Measurements from ENCODE around the gene POMGNT1.

POMGNT1 gene

GRCh38 chr1:46211051-46211450 lies 12.8 kb upstream of the POMGNT1 start:
- FAIRE-seq (no peak), DNase-seq (ENCODE audit: insufficient read length, low spot score) (no peak)
- TF ChIP-seq POLR2AphosphoS5 (IDR thresholded peaks at IDR 0.05; ENCODE audit: low read depth, low read length) (no peak), PAX5 (IDR thresholded peaks at IDR 0.05; ENCODE audit: insufficient read depth, low read length, severe bottlenecking) (no peak), POU2F2 (IDR thresholded peaks at IDR 0.05; ENCODE audit: low read depth, low read length) (no peak), SPI1 (IDR thresholded peaks at IDR 0.05; ENCODE audit: low read depth, low read length) (no peak), POLR2A (IDR thresholded peaks at IDR 0.05; ENCODE audit: low read depth, low read length) (no peak), TAF1 (IDR thresholded peaks at IDR 0.05; ENCODE audit: low read depth, low read length) (no peak)

GRCh38 chr1:46210561-46210960 lies 12.3 kb upstream of the POMGNT1 start:
- FAIRE-seq (no peak), DNase-seq (ENCODE audit: insufficient read length, low spot score) (no peak)
- TF ChIP-seq SPI1 (IDR thresholded peaks at IDR 0.05; ENCODE audit: low read depth, low read length) (no peak), PAX5 (IDR thresholded peaks at IDR 0.05; ENCODE audit: insufficient read depth, low read length, severe bottlenecking) (no peak)

DNA sequence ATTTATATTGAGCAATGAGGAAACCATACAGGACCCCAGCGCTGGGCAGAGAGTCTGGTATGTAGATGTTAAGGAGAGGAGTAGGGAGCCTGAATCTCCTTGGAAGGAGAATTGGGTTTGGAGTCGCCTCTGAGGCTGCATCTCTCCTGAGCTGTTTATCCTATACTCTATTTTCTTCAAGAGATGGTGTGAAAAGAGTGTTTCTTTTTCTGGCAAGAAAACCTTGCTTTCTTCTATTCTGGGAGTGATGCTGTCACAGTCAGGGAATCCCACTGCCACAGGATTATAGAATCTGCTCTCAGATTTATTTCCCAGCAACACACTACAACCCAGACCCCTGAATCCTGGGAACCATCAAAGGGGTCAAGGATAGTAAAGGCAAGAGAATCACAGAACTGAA lies 8.2 kb upstream of the POMGNT1 start:
- FAIRE-seq (no peak), DNase-seq (ENCODE audit: insufficient read length, low spot score) (no peak)
- TF ChIP-seq PAX5 (IDR thresholded peaks at IDR 0.05; ENCODE audit: insufficient read depth, low read length, severe bottlenecking) = no peak
- TF ChIP-seq POLR2AphosphoS5 (IDR thresholded peaks at IDR 0.05; ENCODE audit: low read depth, low read length) = no peak
- no peak for TF ChIP-seq POU2F2 (IDR thresholded peaks at IDR 0.05; ENCODE audit: low read depth, low read length)
- TF ChIP-seq POLR2A (IDR thresholded peaks at IDR 0.05; ENCODE audit: low read depth, low read length) = no peak
- TF ChIP-seq TAF1 (IDR thresholded peaks at IDR 0.05; ENCODE audit: low read depth, low read length) = no peak
- TF ChIP-seq SPI1 (IDR thresholded peaks at IDR 0.05; ENCODE audit: low read depth, low read length) = no peak

GRCh38 chr1:46205791-46206190 lies 7.6 kb upstream of the POMGNT1 start:
- DNase-seq (ENCODE audit: insufficient read length, low spot score) (no peak), FAIRE-seq (no peak)
- TF ChIP-seq POLR2AphosphoS5 (IDR thresholded peaks at IDR 0.05; ENCODE audit: low read depth, low read length) (no peak), POU2F2 (IDR thresholded peaks at IDR 0.05; ENCODE audit: low read depth, low read length) (no peak), TAF1 (IDR thresholded peaks at IDR 0.05; ENCODE audit: low read depth, low read length) (no peak), POLR2A (IDR thresholded peaks at IDR 0.05; ENCODE audit: low read depth, low read length) (no peak), PAX5 (IDR thresholded peaks at IDR 0.05; ENCODE audit: insufficient read depth, low read length, severe bottlenecking) (no peak), SPI1 (IDR thresholded peaks at IDR 0.05; ENCODE audit: low read depth, low read length) (no peak)

DNA sequence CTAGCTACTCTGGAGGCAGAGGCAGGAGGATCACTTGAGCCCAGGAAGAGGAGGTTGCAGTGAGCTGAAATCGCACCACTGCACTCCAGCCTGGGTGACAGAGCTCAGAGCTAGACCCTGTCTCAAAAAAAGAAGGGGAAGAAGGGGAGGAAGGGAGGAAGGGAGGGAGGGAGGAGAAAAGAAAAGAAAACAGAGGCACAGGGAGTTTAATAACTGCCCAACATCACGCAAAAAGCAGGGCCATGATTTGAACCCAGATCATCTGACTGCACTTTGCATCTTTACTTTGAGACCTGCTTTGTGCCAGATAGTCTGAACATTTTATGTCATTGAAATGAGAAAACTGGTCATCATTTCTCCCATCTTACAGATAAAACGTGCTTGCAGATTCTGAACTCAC lies 6.9 kb upstream of the POMGNT1 start:
- FAIRE-seq (no peak), DNase-seq (ENCODE audit: insufficient read length, low spot score) (no peak)
- TF ChIP-seq POLR2A (IDR thresholded peaks at IDR 0.05; ENCODE audit: low read depth, low read length) = no peak
- TF ChIP-seq PAX5 (IDR thresholded peaks at IDR 0.05; ENCODE audit: insufficient read depth, low read length, severe bottlenecking) = no peak
- TF ChIP-seq POLR2AphosphoS5 (IDR thresholded peaks at IDR 0.05; ENCODE audit: low read depth, low read length) = no peak
- TF ChIP-seq POU2F2 (IDR thresholded peaks at IDR 0.05; ENCODE audit: low read depth, low read length) = no peak

DNA sequence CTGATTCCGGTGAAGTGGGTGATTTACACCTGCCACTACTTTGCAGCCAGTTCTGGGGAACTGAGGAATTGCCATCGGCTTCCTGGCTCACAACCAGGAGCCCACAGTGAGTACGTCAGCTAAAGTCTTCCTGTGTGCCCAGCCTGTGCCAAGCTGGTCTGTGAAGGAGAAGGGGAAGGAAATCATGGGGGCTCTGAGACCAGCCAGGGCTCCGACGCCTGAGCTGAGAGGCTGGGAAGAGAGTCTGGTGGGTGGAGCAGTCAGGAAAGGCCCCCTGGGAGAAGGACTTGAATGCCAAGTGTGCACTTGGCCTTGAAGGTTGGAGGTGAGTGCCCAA lies 6.1 kb upstream of the POMGNT1 start:
- FAIRE-seq = no peak
- no peak for TF ChIP-seq POU2F2 (IDR thresholded peaks at IDR 0.05; ENCODE audit: low read depth, low read length)
- TF ChIP-seq POLR2AphosphoS5 (IDR thresholded peaks at IDR 0.05; ENCODE audit: low read depth, low read length) = no peak
- no peak for TF ChIP-seq POLR2A (IDR thresholded peaks at IDR 0.05; ENCODE audit: low read depth, low read length)
- no peak for TF ChIP-seq PAX5 (IDR thresholded peaks at IDR 0.05; ENCODE audit: insufficient read depth, low read length, severe bottlenecking)
- no peak for TF ChIP-seq TAF1 (IDR thresholded peaks at IDR 0.05; ENCODE audit: low read depth, low read length)
- no peak for TF ChIP-seq SPI1 (IDR thresholded peaks at IDR 0.05; ENCODE audit: low read depth, low read length)
- no peak for DNase-seq (ENCODE audit: insufficient read length, low spot score)

- FAIRE-seq = peak; percentile 9
- no peak for TF ChIP-seq PAX5 (IDR thresholded peaks at IDR 0.05; ENCODE audit: insufficient read depth, low read length, severe bottlenecking)
- no peak for TF ChIP-seq POLR2AphosphoS5 (IDR thresholded peaks at IDR 0.05; ENCODE audit: low read depth, low read length)
- no peak for TF ChIP-seq TAF1 (IDR thresholded peaks at IDR 0.05; ENCODE audit: low read depth, low read length)
- no peak for TF ChIP-seq POLR2A (IDR thresholded peaks at IDR 0.05; ENCODE audit: low read depth, low read length)
- no peak for TF ChIP-seq SPI1 (IDR thresholded peaks at IDR 0.05; ENCODE audit: low read depth, low read length)
- TF ChIP-seq POU2F2 (IDR thresholded peaks at IDR 0.05; ENCODE audit: low read depth, low read length) = no peak
Observed at GRCh38 chr1:46203738-46204405, 5.6 kb upstream of the POMGNT1 start.

GRCh38 chr1:46199233-46199749 lies 1.1 kb upstream of the POMGNT1 start:
- DNase-seq (ENCODE audit: insufficient read length, low spot score) = no peak
- FAIRE-seq = peak; percentile 28
- TF ChIP-seq PAX5 (IDR thresholded peaks at IDR 0.05; ENCODE audit: insufficient read depth, low read length, severe bottlenecking) = no peak

More at GRCh38 chr1:46203738-46204405, 5.6 kb upstream of the POMGNT1 start:
- DNase-seq (ENCODE audit: insufficient read length, low spot score) = no peak

DNA sequence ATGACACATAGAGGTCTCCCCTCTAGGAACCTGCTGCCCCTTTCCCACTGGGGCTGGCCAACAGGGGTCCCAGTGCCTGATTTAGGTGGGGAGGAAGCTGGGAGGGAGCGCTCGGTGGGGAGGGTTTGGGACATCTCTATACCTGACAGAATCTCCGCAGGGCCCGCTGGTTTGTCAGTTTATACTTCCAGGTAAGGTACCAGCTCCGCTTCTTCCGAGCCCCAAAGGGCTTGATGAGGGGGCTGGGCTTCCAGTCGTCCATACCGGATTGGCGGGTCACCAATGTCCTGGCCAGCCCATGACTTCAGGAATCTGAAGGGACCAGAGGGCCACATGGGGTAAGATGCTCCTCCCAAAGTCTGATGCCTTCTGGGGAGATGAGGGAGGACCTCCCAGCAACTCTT lies 672 bp downstream of the POMGNT1 start:
- DNase-seq (ENCODE audit: insufficient read length, low spot score) (no peak), FAIRE-seq (no peak)
- TF ChIP-seq POLR2AphosphoS5 (IDR thresholded peaks at IDR 0.05; ENCODE audit: low read depth, low read length) (no peak), POLR2A (IDR thresholded peaks at IDR 0.05; ENCODE audit: low read depth, low read length) (no peak), SPI1 (IDR thresholded peaks at IDR 0.05; ENCODE audit: low read depth, low read length) (no peak), TAF1 (IDR thresholded peaks at IDR 0.05; ENCODE audit: low read depth, low read length) (no peak), PAX5 (IDR thresholded peaks at IDR 0.05; ENCODE audit: insufficient read depth, low read length, severe bottlenecking) (no peak), POU2F2 (IDR thresholded peaks at IDR 0.05; ENCODE audit: low read depth, low read length) (no peak)

DNA sequence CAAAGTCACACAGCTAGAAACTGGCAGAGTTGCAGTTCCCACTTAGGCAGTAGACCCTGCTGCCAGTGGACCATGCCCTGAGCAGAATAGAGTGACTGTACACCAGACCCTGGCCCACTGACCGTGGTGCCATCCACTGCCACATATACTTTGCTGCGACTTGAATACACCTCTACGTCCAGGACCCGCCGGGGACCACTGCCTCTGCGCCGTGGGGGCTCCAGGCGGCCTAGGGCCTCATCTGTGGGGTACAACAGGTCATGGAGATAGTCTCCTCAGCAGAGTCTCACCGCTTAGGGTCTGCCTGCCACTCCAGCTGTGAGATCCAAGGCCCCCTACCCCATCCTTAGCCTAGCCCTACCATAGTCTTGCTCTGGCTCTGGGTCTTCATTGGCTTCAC lies 1.6 kb downstream of the POMGNT1 start:
- DNase-seq (ENCODE audit: insufficient read length, low spot score) (no peak), FAIRE-seq (no peak)
- TF ChIP-seq POU2F2 (IDR thresholded peaks at IDR 0.05; ENCODE audit: low read depth, low read length) = no peak
- TF ChIP-seq POLR2A (IDR thresholded peaks at IDR 0.05; ENCODE audit: low read depth, low read length) = no peak
- no peak for TF ChIP-seq PAX5 (IDR thresholded peaks at IDR 0.05; ENCODE audit: insufficient read depth, low read length, severe bottlenecking)
- TF ChIP-seq TAF1 (IDR thresholded peaks at IDR 0.05; ENCODE audit: low read depth, low read length) = no peak
